Activated CD8-positive, alpha-beta T cell treated with anti-CD3 and anti-CD28 coated beads, Interleukin-2, amount 10 ng/mL, durations not matched to agents 7 days and 5 days (primary cell): Measurements from ENCODE around the gene FMNL1. TPM values are rescaled to one million over a fixed set of nuclear protein-coding genes. Genes with fewer than 3 reads are reported as not detected.

Source experiments
- ATAC-seq: fragments of 150-1000 bp; cut with Tn5 transposase; one replicate; pipeline ENCODE4 v1.10.0; 2021; ENCODE audit warnings: moderate library complexity
- CTCF ChIA-PET: fragments of 350-600 bp; sonication (Branson Sonifier 250); formaldehyde crosslinking; loops from one replicate; lab custom pipeline; 2021; ENCODE audit warnings: antibody characterized with exemption; lab: Charles Lee
- POLR2A ChIA-PET: fragments of 350-600 bp; sonication (Branson Sonifier 250); formaldehyde crosslinking; loops from one replicate; lab custom pipeline; 2021; ENCODE audit warnings: antibody characterized with exemption; lab: Charles Lee
- DNase-seq: peaks from one replicate; pipeline ENCODE4 v3.0.0-alpha.2; 2020
- H3K27ac Mint-ChIP-seq: one replicate; pipeline ENCODE4 v1.8.0; 2021; ENCODE audit warnings: mild to moderate bottlenecking, mixed read lengths
- H3K27me3 Mint-ChIP-seq: one replicate; pipeline ENCODE4 v1.8.0; 2021; ENCODE audit warnings: low read depth, mixed read lengths
- H3K36me3 Mint-ChIP-seq: one replicate; pipeline ENCODE4 v1.8.0; 2021; ENCODE audit warnings: low read depth, mixed read lengths
- H3K4me1 Mint-ChIP-seq: one replicate; pipeline ENCODE4 v1.8.0; 2021; ENCODE audit warnings: low read depth, mixed read lengths
- H3K4me3 Mint-ChIP-seq: one replicate; pipeline ENCODE4 v1.8.0; 2021; ENCODE audit warnings: mild to moderate bottlenecking, mixed read lengths
- H3K9me3 Mint-ChIP-seq: one replicate; pipeline ENCODE4 v1.8.0; 2022; ENCODE audit warnings: mixed read lengths; ENCODE audit not compliant: insufficient read depth
- total RNA-seq, 2 experiments: library from RNA; stranded (reverse); gene quantifications; one replicate each; pipeline ENCODE4 v1.2.3, GENCODE V29; 2021

FMNL1 gene
- total RNA-seq, 2 experiments from 2014 or later = 375 to 395 TPM

DNA sequence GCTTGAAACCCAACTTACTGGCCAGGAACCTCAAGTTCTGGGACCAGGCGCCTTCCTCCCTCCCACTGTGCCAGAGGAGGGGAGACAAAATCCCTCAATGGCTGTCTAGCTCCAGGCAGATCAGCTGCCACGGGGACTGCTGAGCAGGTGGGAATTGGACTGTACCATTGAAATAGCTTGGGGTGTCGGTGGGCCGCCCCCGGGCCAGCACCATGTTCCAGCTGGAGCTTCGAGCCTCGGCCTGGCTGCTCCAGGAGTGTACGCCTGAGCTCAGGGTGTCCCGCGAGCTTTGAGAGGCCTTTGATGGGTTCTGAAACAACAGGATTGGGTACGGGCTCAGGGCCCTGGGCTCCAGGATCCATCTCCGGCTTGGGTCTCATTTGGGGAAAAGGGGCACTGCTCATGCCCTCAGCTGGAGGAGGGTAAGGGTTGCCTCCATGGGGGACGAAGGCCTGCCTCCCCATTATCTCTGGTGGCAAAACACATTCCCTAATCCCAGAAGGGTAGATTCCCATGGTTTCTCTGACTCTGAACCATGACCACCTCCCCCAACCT is 44.8 kb downstream of the FMNL1 start:
- ChIA-PET CTCF (interaction anchor here (1.1 to 2.5 kb wide), 7 partner anchors 11 to 117 kb away, joined by 3 to 12 read pairs (median 8); no protein-coding TSS in a partner anchor), POLR2A (interaction anchor here (0.9 to 4.6 kb wide), 3 partner anchors 18 to 119 kb away, joined by 3 to 21 read pairs (median 3); no protein-coding TSS in a partner anchor)
- Mint-ChIP-seq H3K36me3 (peaks cover 54% of the 10 kb centered on the region), H3K4me1 (peaks cover 18% of the 10 kb centered on the region), H3K9me3 (no peaks in the 10 kb centered on the region), H3K27me3 (no peaks in the 10 kb centered on the region), H3K27ac (no peak overlapping the region), H3K4me3 (no peak overlapping the region)
- ATAC-seq = no peak
- no peak for DNase-seq

DNA sequence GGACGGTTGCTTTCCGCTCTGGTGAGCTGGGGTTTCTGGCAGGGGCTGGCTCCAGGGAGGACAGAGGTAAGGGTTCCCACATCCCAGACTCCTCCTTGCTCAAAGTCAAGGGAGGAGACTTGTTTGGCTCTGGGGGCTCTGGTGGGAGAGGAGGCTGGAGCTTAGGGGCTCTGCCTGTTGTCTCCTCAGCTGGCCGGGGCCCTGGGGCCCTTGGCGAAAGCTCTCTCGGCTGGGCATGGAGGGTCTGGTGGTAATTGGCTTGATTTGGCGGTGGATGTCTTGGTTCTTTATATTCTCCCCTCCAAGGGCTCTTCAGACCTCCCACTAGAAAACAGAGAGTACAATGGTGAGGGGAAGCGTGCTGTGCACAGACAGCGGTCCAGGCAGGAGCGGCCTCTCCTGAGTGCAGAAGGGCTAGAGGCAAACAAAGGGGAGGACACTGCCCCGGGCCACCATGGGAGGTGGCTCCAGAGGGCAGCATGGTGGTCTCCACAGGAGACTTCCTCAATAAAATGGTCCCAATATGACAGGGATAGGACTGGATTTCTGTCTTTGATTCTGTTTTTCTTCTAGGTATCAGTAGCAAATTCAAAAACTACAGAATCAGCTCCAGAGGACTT is 45.9 kb downstream of the FMNL1 start:
- no peak for ATAC-seq
- H3K36me3 Mint-ChIP-seq = peaks cover 60% of the 10 kb centered on the region
- POLR2A ChIA-PET = no interaction called here

DNA sequence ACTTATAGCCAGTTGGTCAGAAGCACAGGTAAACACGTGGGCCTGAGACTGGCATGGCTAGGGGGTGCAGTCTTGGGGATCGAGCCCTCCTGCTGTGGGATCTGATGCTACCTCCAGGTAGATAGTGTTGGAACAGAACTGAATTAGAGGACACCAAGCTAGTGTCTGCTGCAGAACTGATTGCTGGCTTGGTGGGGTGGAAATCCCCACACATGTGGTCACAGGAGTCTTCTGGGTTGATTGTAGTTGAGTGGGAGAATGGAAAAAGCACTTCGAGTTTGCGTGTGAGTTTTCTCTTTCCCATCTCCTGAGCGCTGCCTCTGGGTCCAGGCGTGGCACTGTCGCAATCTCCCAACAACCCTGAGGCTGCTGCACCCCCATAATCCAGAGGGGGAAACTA is 48.2 kb downstream of the FMNL1 start:
- Mint-ChIP-seq H3K4me1 (peaks cover 2% of the 10 kb centered on the region), H3K4me3 (no peak overlapping the region), H3K27me3 (no peaks in the 10 kb centered on the region), H3K27ac (peak overlapping the region; percentile 70), H3K36me3 (peaks cover 58% of the 10 kb centered on the region), H3K9me3 (no peaks in the 10 kb centered on the region)
- ATAC-seq (no peak), DNase-seq (no peak)
- ChIA-PET POLR2A (interaction anchor here (1.2 kb wide), 1 partner anchor 51 kb away, joined by 4 read pairs; no protein-coding TSS in a partner anchor), CTCF (interaction anchor here (0.8 to 4.4 kb wide), 4 partner anchors 22 to 51 kb away, joined by 3 to 47 read pairs (median 4); no protein-coding TSS in a partner anchor)

More for the DNA sequence above, 45.9 kb downstream of the FMNL1 start:
- H3K27ac Mint-ChIP-seq = peak overlapping the region; percentile 40
- CTCF ChIA-PET = interaction anchor here (1.1 to 1.8 kb wide), 3 partner anchors 10 to 47 kb away, joined by 3 to 11 read pairs (median 11); no protein-coding TSS in a partner anchor
- H3K4me3 Mint-ChIP-seq = no peak overlapping the region
- H3K27me3 Mint-ChIP-seq = no peaks in the 10 kb centered on the region
- no peak for DNase-seq
- peaks cover 13% of the 10 kb centered on the region for H3K4me1 Mint-ChIP-seq
- H3K9me3 Mint-ChIP-seq = no peaks in the 10 kb centered on the region

DNA sequence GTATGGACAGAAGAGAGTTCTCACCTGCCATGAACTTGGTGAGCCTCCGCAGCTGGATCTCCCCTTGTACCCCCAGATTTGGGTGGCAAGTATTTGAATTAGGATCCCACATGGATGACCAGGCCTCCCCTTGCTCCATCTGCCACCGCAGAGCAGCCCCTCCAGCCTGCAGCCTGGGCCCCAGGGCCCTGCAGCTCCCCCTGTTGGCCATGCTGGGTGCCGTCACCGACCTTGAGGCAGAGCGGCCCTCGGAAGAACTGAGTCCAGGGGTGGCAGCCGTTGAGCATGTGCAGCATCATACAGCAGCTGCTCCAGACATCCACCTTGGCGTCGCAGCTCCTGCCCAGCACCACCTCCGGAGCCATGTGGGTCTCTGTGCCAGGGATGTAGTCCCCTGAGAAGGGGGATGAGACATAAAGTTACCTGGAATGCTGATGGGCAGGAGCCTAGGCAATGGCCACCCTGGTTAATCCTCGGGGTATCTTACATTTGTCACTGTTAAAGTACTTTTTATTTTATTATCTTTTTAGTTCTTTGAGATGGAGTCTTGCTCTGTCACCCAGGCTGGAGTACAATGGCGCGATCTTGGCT is 49.2 kb downstream of the FMNL1 start:
- ChIA-PET POLR2A (interaction anchor here (1.3 to 1.4 kb wide), 2 partner anchors 25 to 52 kb away, joined by 4 to 5 read pairs; no protein-coding TSS in a partner anchor), CTCF (interaction anchor here (0.6 to 4.4 kb wide), 17 partner anchors 12 to 130 kb away, joined by 3 to 47 read pairs (median 4); partner anchors contain the start of genes FMNL1 and MAP3K14)
- Mint-ChIP-seq H3K36me3 (peaks cover 55% of the 10 kb centered on the region), H3K27me3 (no peaks in the 10 kb centered on the region), H3K9me3 (no peaks in the 10 kb centered on the region), H3K27ac (no peak overlapping the region), H3K4me3 (no peak overlapping the region), H3K4me1 (peaks cover 2% of the 10 kb centered on the region)
- ATAC-seq = peak; percentile 64
- peak; percentile 67 for DNase-seq

- ChIA-PET CTCF (interaction anchor here (0.6 to 4.4 kb wide), 18 partner anchors 12 to 136 kb away, joined by 3 to 47 read pairs (median 4); partner anchors contain the start of genes ACBD4, FMNL1 and MAP3K14), POLR2A (interaction anchor here (1.3 to 1.4 kb wide), 2 partner anchors 26 to 52 kb away, joined by 4 to 5 read pairs; no protein-coding TSS in a partner anchor)
- Mint-ChIP-seq H3K27ac (no peak overlapping the region), H3K9me3 (no peaks in the 10 kb centered on the region), H3K4me3 (no peak overlapping the region), H3K36me3 (peaks cover 54% of the 10 kb centered on the region), H3K27me3 (no peaks in the 10 kb centered on the region), H3K4me1 (peaks cover 2% of the 10 kb centered on the region)
- DNase-seq = no peak
- ATAC-seq = no peak
Observed at GRCh38 chr17:45271603-45272002, 49.9 kb downstream of the FMNL1 start.

DNA sequence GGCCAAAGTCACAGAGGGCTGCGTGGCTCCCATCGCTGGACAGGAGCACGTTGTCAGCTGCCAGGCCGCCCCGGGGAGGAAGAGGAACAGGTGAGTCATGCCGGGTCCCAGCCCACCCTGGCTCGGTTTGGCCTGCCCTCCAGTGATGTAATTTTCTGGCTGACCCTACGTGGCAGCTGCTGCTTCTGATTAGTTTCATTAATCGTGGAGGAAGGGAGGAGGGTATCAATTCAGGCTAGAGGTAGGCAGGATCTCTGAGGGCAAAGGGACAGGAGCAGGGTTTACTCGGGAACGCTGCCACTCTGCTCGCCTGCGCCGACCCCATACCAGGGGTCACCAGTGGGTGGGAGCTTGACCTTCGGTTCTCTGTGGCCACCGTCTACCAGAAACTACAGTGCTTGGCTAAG is 51.9 kb downstream of the FMNL1 start:
- ChIA-PET POLR2A (interaction anchor here (0.9 kb wide), 1 partner anchor 54 kb away, joined by 3 read pairs; no protein-coding TSS in a partner anchor), CTCF (interaction anchor here (6.2 kb wide), 1 partner anchor 53 kb away, joined by 79 read pairs; the partner anchor contains the start of gene FMNL1)
- H3K27ac Mint-ChIP-seq = no peak overlapping the region
- H3K36me3 Mint-ChIP-seq = peaks cover 45% of the 10 kb centered on the region
- peaks cover 9% of the 10 kb centered on the region for H3K4me1 Mint-ChIP-seq
- H3K9me3 Mint-ChIP-seq = no peaks in the 10 kb centered on the region
- H3K27me3 Mint-ChIP-seq = no peaks in the 10 kb centered on the region
- DNase-seq (no peak), ATAC-seq (no peak)
- H3K4me3 Mint-ChIP-seq = no peak overlapping the region

DNA sequence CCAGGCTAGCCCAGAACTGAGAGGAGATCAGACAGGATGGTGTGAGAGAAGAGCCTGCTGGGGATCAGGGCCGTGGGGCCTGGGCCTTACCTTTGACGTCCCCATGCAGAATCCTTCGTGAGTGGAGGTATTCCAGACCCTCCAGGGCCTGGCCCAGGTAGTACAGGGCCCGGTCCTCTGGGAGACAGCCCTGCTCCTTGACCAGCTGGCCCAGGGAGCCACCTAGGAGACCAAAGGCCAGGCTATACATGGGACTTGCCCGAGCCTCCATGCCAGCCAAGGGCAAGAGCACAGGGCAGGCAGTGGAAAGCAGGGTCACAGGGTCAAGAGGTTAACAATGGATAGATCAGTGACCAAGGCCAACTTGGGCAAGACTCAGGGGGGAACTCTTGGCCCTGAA is 52.3 kb downstream of the FMNL1 start:
- ChIA-PET POLR2A (interaction anchor here (0.9 kb wide), 1 partner anchor 54 kb away, joined by 3 read pairs; no protein-coding TSS in a partner anchor), CTCF (interaction anchor here (6.2 to 6.3 kb wide), 2 partner anchors 54 to 111 kb away, joined by 79 to 199 read pairs; partner anchors contain the start of gene FMNL1)
- Mint-ChIP-seq H3K36me3 (peaks cover 46% of the 10 kb centered on the region), H3K4me1 (peaks cover 13% of the 10 kb centered on the region), H3K27ac (no peak overlapping the region), H3K9me3 (no peaks in the 10 kb centered on the region), H3K27me3 (no peaks in the 10 kb centered on the region), H3K4me3 (no peak overlapping the region)
- no peak for ATAC-seq
- DNase-seq = no peak

DNA sequence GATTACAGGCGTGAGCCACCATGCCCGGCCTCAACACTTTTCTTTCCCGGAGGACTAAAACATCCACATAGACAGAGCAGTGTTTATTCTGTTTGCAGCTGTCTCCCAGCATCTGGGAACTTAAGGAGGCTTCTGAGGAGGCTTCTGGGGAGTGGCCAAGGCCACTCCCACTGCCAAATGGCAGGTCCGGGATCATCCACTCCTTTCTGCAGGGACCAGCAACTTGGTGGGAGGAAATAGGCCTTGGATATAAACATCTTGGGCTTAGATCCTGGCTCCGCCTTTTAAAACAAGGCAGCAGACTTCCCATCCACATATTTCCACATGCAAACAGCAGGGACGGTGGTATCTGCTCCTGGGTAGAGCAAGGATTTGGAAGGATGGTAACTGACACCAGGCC is 54.3 kb downstream of the FMNL1 start:
- ChIA-PET POLR2A (interaction anchor here (0.5 to 2.2 kb wide), 3 partner anchors 16 to 115 kb away, joined by 3 to 8 read pairs (median 3); no protein-coding TSS in a partner anchor), CTCF (interaction anchor here (0.7 to 6.3 kb wide), 18 partner anchors 12 to 141 kb away, joined by 3 to 199 read pairs (median 14); partner anchors contain the start of genes ACBD4, FMNL1 and MAP3K14)
- no peak for DNase-seq
- Mint-ChIP-seq H3K27ac (no peak overlapping the region), H3K4me3 (no peak overlapping the region), H3K4me1 (peaks cover 17% of the 10 kb centered on the region), H3K27me3 (no peaks in the 10 kb centered on the region), H3K36me3 (peaks cover 34% of the 10 kb centered on the region), H3K9me3 (no peaks in the 10 kb centered on the region)
- ATAC-seq = no peak

GRCh38 chr17:45277216-45277849 is 55.6 kb downstream of the FMNL1 start:
- ChIA-PET POLR2A (interaction anchor here (0.5 to 2.5 kb wide), 7 partner anchors 8 to 111 kb away, joined by 3 to 17 read pairs (median 5); partner anchors contain the start of gene MAP3K14), CTCF (interaction anchor here (0.9 to 6.3 kb wide), 46 partner anchors 10 to 142 kb away, joined by 3 to 199 read pairs (median 7); partner anchors contain the start of genes ACBD4, FMNL1 and MAP3K14)
- H3K4me3 Mint-ChIP-seq = no peak overlapping the region
- peaks cover 17% of the 10 kb centered on the region for H3K4me1 Mint-ChIP-seq
- DNase-seq (peak; percentile 93), ATAC-seq (peak; percentile 91)
- H3K27me3 Mint-ChIP-seq = no peaks in the 10 kb centered on the region
- peak overlapping the region; percentile 3 for H3K27ac Mint-ChIP-seq
- no peaks in the 10 kb centered on the region for H3K9me3 Mint-ChIP-seq
- H3K36me3 Mint-ChIP-seq = peaks cover 31% of the 10 kb centered on the region

GRCh38 chr17:45277992-45278391 is 56.3 kb downstream of the FMNL1 start:
- H3K27me3 Mint-ChIP-seq = no peaks in the 10 kb centered on the region
- H3K27ac Mint-ChIP-seq = no peak overlapping the region

More at GRCh38 chr17:45277992-45278391, 56.3 kb downstream of the FMNL1 start:
- Mint-ChIP-seq H3K4me1 (peaks cover 23% of the 10 kb centered on the region), H3K36me3 (peaks cover 34% of the 10 kb centered on the region), H3K4me3 (no peak overlapping the region), H3K9me3 (no peaks in the 10 kb centered on the region)
- ChIA-PET CTCF (interaction anchor here (0.8 to 6.3 kb wide), 39 partner anchors 10 to 143 kb away, joined by 3 to 199 read pairs (median 10); partner anchors contain the start of genes ACBD4, FMNL1 and MAP3K14), POLR2A (interaction anchor here (0.5 to 2.5 kb wide), 7 partner anchors 9 to 110 kb away, joined by 3 to 17 read pairs (median 5); partner anchors contain the start of gene MAP3K14)
- no peak for DNase-seq
- ATAC-seq = no peak
